Measurements from ENCODE around the gene FARS2.

FARS2 gene

GRCh38 chr6:5567890-5568289 is 306.6 kb downstream of the FARS2 start:
- H3K9me3 ChIP-seq (ENCODE audit: control insufficient read depth, low read length): no peaks in the 10 kb centered on the region
- H3K27me3 ChIP-seq (ENCODE audit: control insufficient read depth, insufficient read depth, low read length): no peaks in the 10 kb centered on the region
- H3K9ac ChIP-seq (ENCODE audit: low read length): no peak overlapping the region
- H3K4me3 ChIP-seq (ENCODE audit: low read length): no peak overlapping the region
- peaks cover 4% of the 10 kb centered on the region for H3K4me1 ChIP-seq (ENCODE audit: control insufficient read depth, insufficient read depth, low read length)
- no peaks in the 10 kb centered on the region for H3K36me3 ChIP-seq (ENCODE audit: control insufficient read depth, insufficient read depth, low read length)

- Histone ChIP-seq H3K4me3 (ENCODE audit: low read length) (no peak overlapping the region), H3K9me3 (ENCODE audit: control insufficient read depth, low read length) (no peaks in the 10 kb centered on the region), H3K27me3 (ENCODE audit: control insufficient read depth, insufficient read depth, low read length) (no peaks in the 10 kb centered on the region), H3K9ac (ENCODE audit: low read length) (no peak overlapping the region), H3K36me3 (ENCODE audit: control insufficient read depth, insufficient read depth, low read length) (no peaks in the 10 kb centered on the region), H3K4me1 (ENCODE audit: control insufficient read depth, insufficient read depth, low read length) (peaks cover 4% of the 10 kb centered on the region)
These were observed 308.2 kb downstream of the FARS2 start for GRCh38 chr6:5569491-5569890.

- no peaks in the 10 kb centered on the region for H3K4me1 ChIP-seq (ENCODE audit: control insufficient read depth, insufficient read depth, low read length)
- H3K36me3 ChIP-seq (ENCODE audit: control insufficient read depth, insufficient read depth, low read length): no peaks in the 10 kb centered on the region
- H3K27me3 ChIP-seq (ENCODE audit: control insufficient read depth, insufficient read depth, low read length): no peaks in the 10 kb centered on the region
- H3K9ac ChIP-seq (ENCODE audit: low read length): no peak overlapping the region
- no peaks in the 10 kb centered on the region for H3K9me3 ChIP-seq (ENCODE audit: control insufficient read depth, low read length)
- H3K4me3 ChIP-seq (ENCODE audit: low read length): no peak overlapping the region
These were observed 309.3 kb downstream of the FARS2 start for GRCh38 chr6:5570641-5571040.

GRCh38 chr6:5580736-5581581 is 319.6 kb downstream of the FARS2 start:
- no peak overlapping the region for H3K9ac ChIP-seq (ENCODE audit: low read length)

GRCh38 chr6:5582762-5583161 is 321.4 kb downstream of the FARS2 start:
- no peak overlapping the region for H3K9ac ChIP-seq (ENCODE audit: low read length)
- H3K4me3 ChIP-seq (ENCODE audit: low read length): no peak overlapping the region

More at GRCh38 chr6:5580736-5581581, 319.6 kb downstream of the FARS2 start:
- Histone ChIP-seq H3K9me3 (ENCODE audit: control insufficient read depth, low read length) (no peaks in the 10 kb centered on the region), H3K4me1 (ENCODE audit: control insufficient read depth, insufficient read depth, low read length) (peaks cover 6% of the 10 kb centered on the region), H3K36me3 (ENCODE audit: control insufficient read depth, insufficient read depth, low read length) (no peaks in the 10 kb centered on the region), H3K27me3 (ENCODE audit: control insufficient read depth, insufficient read depth, low read length) (no peaks in the 10 kb centered on the region), H3K4me3 (ENCODE audit: low read length) (no peak overlapping the region)

GRCh38 chr6:5583528-5583927 is 322.2 kb downstream of the FARS2 start:
- Histone ChIP-seq H3K9ac (ENCODE audit: low read length) (no peak overlapping the region), H3K4me1 (ENCODE audit: control insufficient read depth, insufficient read depth, low read length) (peaks cover 6% of the 10 kb centered on the region), H3K4me3 (ENCODE audit: low read length) (no peak overlapping the region), H3K36me3 (ENCODE audit: control insufficient read depth, insufficient read depth, low read length) (no peaks in the 10 kb centered on the region), H3K9me3 (ENCODE audit: control insufficient read depth, low read length) (no peaks in the 10 kb centered on the region), H3K27me3 (ENCODE audit: control insufficient read depth, insufficient read depth, low read length) (no peaks in the 10 kb centered on the region)

More at GRCh38 chr6:5582762-5583161, 321.4 kb downstream of the FARS2 start:
- Histone ChIP-seq H3K27me3 (ENCODE audit: control insufficient read depth, insufficient read depth, low read length) (no peaks in the 10 kb centered on the region), H3K9me3 (ENCODE audit: control insufficient read depth, low read length) (no peaks in the 10 kb centered on the region), H3K36me3 (ENCODE audit: control insufficient read depth, insufficient read depth, low read length) (no peaks in the 10 kb centered on the region), H3K4me1 (ENCODE audit: control insufficient read depth, insufficient read depth, low read length) (peaks cover 6% of the 10 kb centered on the region)

GRCh38 chr6:5584078-5584482 is 322.8 kb downstream of the FARS2 start:
- Histone ChIP-seq H3K4me3 (ENCODE audit: low read length) (no peak overlapping the region), H3K4me1 (ENCODE audit: control insufficient read depth, insufficient read depth, low read length) (peaks cover 6% of the 10 kb centered on the region), H3K36me3 (ENCODE audit: control insufficient read depth, insufficient read depth, low read length) (no peaks in the 10 kb centered on the region), H3K9me3 (ENCODE audit: control insufficient read depth, low read length) (no peaks in the 10 kb centered on the region), H3K9ac (ENCODE audit: low read length) (no peak overlapping the region), H3K27me3 (ENCODE audit: control insufficient read depth, insufficient read depth, low read length) (no peaks in the 10 kb centered on the region)

GRCh38 chr6:5587648-5588047 is 326.3 kb downstream of the FARS2 start:
- H3K9ac ChIP-seq (ENCODE audit: low read length): no peak overlapping the region
- peaks cover 6% of the 10 kb centered on the region for H3K4me1 ChIP-seq (ENCODE audit: control insufficient read depth, insufficient read depth, low read length)
- H3K4me3 ChIP-seq (ENCODE audit: low read length): no peak overlapping the region
- no peaks in the 10 kb centered on the region for H3K9me3 ChIP-seq (ENCODE audit: control insufficient read depth, low read length)
- no peaks in the 10 kb centered on the region for H3K27me3 ChIP-seq (ENCODE audit: control insufficient read depth, insufficient read depth, low read length)
- H3K36me3 ChIP-seq (ENCODE audit: control insufficient read depth, insufficient read depth, low read length): no peaks in the 10 kb centered on the region

GRCh38 chr6:5589422-5590141 is 328.3 kb downstream of the FARS2 start:
- Histone ChIP-seq H3K36me3 (ENCODE audit: control insufficient read depth, insufficient read depth, low read length) (no peaks in the 10 kb centered on the region), H3K4me1 (ENCODE audit: control insufficient read depth, insufficient read depth, low read length) (no peaks in the 10 kb centered on the region), H3K9me3 (ENCODE audit: control insufficient read depth, low read length) (no peaks in the 10 kb centered on the region), H3K4me3 (ENCODE audit: low read length) (no peak overlapping the region), H3K27me3 (ENCODE audit: control insufficient read depth, insufficient read depth, low read length) (no peaks in the 10 kb centered on the region), H3K9ac (ENCODE audit: low read length) (no peak overlapping the region)

GRCh38 chr6:5590187-5590586 is 328.9 kb downstream of the FARS2 start:
- no peaks in the 10 kb centered on the region for H3K27me3 ChIP-seq (ENCODE audit: control insufficient read depth, insufficient read depth, low read length)
- H3K36me3 ChIP-seq (ENCODE audit: control insufficient read depth, insufficient read depth, low read length): no peaks in the 10 kb centered on the region
- no peak overlapping the region for H3K4me3 ChIP-seq (ENCODE audit: low read length)
- H3K9ac ChIP-seq (ENCODE audit: low read length): no peak overlapping the region
- H3K9me3 ChIP-seq (ENCODE audit: control insufficient read depth, low read length): no peaks in the 10 kb centered on the region
- no peaks in the 10 kb centered on the region for H3K4me1 ChIP-seq (ENCODE audit: control insufficient read depth, insufficient read depth, low read length)

- no peaks in the 10 kb centered on the region for H3K4me1 ChIP-seq (ENCODE audit: control insufficient read depth, insufficient read depth, low read length)
- no peaks in the 10 kb centered on the region for H3K9me3 ChIP-seq (ENCODE audit: control insufficient read depth, low read length)
- H3K9ac ChIP-seq (ENCODE audit: low read length): no peak overlapping the region
- H3K27me3 ChIP-seq (ENCODE audit: control insufficient read depth, insufficient read depth, low read length): no peaks in the 10 kb centered on the region
- H3K4me3 ChIP-seq (ENCODE audit: low read length): no peak overlapping the region
- H3K36me3 ChIP-seq (ENCODE audit: control insufficient read depth, insufficient read depth, low read length): no peaks in the 10 kb centered on the region
These were observed 331.7 kb downstream of the FARS2 start for GRCh38 chr6:5592886-5593519.

- no peak overlapping the region for H3K9ac ChIP-seq (ENCODE audit: low read length)
- no peaks in the 10 kb centered on the region for H3K27me3 ChIP-seq (ENCODE audit: control insufficient read depth, insufficient read depth, low read length)
- H3K4me3 ChIP-seq (ENCODE audit: low read length): no peak overlapping the region
- H3K36me3 ChIP-seq (ENCODE audit: control insufficient read depth, insufficient read depth, low read length): no peaks in the 10 kb centered on the region
- H3K9me3 ChIP-seq (ENCODE audit: control insufficient read depth, low read length): no peaks in the 10 kb centered on the region
- no peaks in the 10 kb centered on the region for H3K4me1 ChIP-seq (ENCODE audit: control insufficient read depth, insufficient read depth, low read length)
These were observed 333.9 kb downstream of the FARS2 start for GRCh38 chr6:5595184-5595583.
